ENCODE data around the gene TVP23C.

DNA sequence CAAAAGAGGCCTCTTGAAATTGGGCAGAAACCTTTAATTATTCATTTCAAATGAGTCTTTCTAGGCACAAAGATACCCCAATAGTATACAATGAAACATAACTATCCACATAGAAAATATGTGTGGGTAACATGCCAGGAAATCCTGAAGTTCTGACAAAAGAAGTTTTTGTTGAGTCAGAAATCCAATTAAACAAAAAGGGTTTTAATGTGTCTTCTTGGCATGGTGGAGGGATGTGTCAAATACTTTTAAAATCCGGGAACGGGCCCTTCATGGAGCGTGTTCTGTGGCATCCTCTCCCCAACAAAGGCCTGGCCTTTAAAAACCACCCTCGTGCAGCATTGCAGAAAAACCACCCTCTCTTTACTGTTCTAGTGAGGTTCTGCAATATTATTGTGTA is 110.0 kb downstream of the TVP23C start:
- no peak for TF ChIP-seq POLR2A (IDR thresholded peaks at IDR 0.05; ENCODE audit: low read depth, low read length)
- no peak for TF ChIP-seq POLR2AphosphoS5 (IDR thresholded peaks at IDR 0.05; ENCODE audit: low read depth, low read length)
- TF ChIP-seq TAF1 (IDR thresholded peaks at IDR 0.05; ENCODE audit: low read depth, low read length), result no peak
- no peak for TF ChIP-seq SPI1 (IDR thresholded peaks at IDR 0.05; ENCODE audit: low read depth, low read length)
- TF ChIP-seq POU2F2 (IDR thresholded peaks at IDR 0.05; ENCODE audit: low read depth, low read length), result no peak
- no peak for TF ChIP-seq PAX5 (IDR thresholded peaks at IDR 0.05; ENCODE audit: insufficient read depth, low read length, severe bottlenecking)
